ENCODE results near the gene GDF2. TPM values are rescaled to one million over a fixed set of nuclear protein-coding genes. Genes with fewer than 3 reads are reported as not detected.

The GDF2 gene
- total and polyA plus RNA-seq, 2 experiments from 2014 or later = not detected

DNA sequence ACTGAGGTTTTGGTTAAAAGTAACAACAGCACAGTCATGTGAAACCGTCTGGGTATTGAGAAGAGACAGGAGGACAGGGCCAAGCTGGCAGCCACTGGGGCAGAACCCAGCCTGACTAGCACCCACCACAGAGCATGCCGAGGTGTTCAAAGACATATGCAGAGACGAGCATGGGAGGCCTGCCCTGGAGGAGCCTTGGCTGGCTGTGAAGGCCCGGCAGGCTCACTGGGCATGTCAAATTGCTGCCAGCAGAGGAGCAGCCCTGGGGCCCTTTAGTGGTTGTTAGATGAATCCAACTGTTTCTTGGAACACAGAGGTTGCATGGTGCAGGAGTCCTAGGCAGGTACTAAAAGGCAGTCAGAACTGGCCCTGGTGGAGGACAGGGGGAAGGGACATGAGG lies 5.0 kb upstream of the GDF2 start:
- 0 out of 2 replicates have a peak overlapping the region, but pooled peaks have one; percentile 64 for H3K27ac Mint-ChIP-seq
- no peak for DNase-seq (ENCODE audit: low spot score)

More for the DNA sequence above, 5.0 kb upstream of the GDF2 start:
- Mint-ChIP-seq H3K36me3 (ENCODE audit: low read depth) (no peaks in the 10 kb centered on the region), H3K9me3 (no peaks in the 10 kb centered on the region), H3K4me3 (no peak overlapping the region), H3K4me1 (no peaks in the 10 kb centered on the region), H3K27me3 (ENCODE audit: insufficient read depth, low read depth, poor library complexity) (peaks cover 9% of the 10 kb centered on the region)
- Histone ChIP-seq H3K4me2 (no peak overlapping the region), H2AFZ (no peak overlapping the region), H3K4me3 (no peak overlapping the region), H3K9me2 (ENCODE audit: insufficient read depth) (0 out of 2 replicates have a peak, but pooled peaks cover 4% of the 10 kb centered on the region), H3K4me1 (ENCODE audit: insufficient read depth) (no peaks in the 10 kb centered on the region), H3K36me3 (ENCODE audit: insufficient read depth) (no peaks in the 10 kb centered on the region), H3K27ac (ENCODE audit: low read depth) (no peak overlapping the region), H3K79me2 (replicated peaks; ENCODE audit: insufficient read depth) (no peaks in the 10 kb centered on the region), H4K20me1 (replicated peaks; ENCODE audit: insufficient read depth) (no peaks in the 10 kb centered on the region), H3K27me3 (ENCODE audit: insufficient read depth) (no peaks in the 10 kb centered on the region), H3F3A (replicated peaks; ENCODE audit: low read depth) (no peaks in the 10 kb centered on the region)
- no peak for TF ChIP-seq CREB1 (CRISPR knock-in tag; IDR thresholded peaks at IDR 0.05; ENCODE audit: low read depth)
- no peak for TF ChIP-seq EZH2 (IDR thresholded peaks at IDR 0.05; ENCODE audit: low read depth, unreplicated experiment)
- TF ChIP-seq NANOG (IDR thresholded peaks at IDR 0.05; ENCODE audit: borderline replicate concordance) = no peak
- TF ChIP-seq, protein P1, sequence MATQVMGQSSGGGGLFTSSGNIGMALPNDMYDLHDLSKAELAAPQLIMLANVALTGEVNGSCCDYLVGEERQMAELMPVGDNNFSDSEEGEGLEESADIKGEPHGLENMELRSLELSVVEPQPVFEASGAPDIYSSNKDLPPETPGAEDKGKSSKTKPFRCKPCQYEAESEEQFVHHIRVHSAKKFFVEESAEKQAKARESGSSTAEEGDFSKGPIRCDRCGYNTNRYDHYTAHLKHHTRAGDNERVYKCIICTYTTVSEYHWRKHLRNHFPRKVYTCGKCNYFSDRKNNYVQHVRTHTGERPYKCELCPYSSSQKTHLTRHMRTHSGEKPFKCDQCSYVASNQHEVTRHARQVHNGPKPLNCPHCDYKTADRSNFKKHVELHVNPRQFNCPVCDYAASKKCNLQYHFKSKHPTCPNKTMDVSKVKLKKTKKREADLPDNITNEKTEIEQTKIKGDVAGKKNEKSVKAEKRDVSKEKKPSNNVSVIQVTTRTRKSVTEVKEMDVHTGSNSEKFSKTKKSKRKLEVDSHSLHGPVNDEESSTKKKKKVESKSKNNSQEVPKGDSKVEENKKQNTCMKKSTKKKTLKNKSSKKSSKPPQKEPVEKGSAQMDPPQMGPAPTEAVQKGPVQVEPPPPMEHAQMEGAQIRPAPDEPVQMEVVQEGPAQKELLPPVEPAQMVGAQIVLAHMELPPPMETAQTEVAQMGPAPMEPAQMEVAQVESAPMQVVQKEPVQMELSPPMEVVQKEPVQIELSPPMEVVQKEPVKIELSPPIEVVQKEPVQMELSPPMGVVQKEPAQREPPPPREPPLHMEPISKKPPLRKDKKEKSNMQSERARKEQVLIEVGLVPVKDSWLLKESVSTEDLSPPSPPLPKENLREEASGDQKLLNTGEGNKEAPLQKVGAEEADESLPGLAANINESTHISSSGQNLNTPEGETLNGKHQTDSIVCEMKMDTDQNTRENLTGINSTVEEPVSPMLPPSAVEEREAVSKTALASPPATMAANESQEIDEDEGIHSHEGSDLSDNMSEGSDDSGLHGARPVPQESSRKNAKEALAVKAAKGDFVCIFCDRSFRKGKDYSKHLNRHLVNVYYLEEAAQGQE (IDR thresholded peaks at IDR 0.05; ENCODE audit: unreplicated experiment) = no peak
- TF ChIP-seq, protein P2, sequence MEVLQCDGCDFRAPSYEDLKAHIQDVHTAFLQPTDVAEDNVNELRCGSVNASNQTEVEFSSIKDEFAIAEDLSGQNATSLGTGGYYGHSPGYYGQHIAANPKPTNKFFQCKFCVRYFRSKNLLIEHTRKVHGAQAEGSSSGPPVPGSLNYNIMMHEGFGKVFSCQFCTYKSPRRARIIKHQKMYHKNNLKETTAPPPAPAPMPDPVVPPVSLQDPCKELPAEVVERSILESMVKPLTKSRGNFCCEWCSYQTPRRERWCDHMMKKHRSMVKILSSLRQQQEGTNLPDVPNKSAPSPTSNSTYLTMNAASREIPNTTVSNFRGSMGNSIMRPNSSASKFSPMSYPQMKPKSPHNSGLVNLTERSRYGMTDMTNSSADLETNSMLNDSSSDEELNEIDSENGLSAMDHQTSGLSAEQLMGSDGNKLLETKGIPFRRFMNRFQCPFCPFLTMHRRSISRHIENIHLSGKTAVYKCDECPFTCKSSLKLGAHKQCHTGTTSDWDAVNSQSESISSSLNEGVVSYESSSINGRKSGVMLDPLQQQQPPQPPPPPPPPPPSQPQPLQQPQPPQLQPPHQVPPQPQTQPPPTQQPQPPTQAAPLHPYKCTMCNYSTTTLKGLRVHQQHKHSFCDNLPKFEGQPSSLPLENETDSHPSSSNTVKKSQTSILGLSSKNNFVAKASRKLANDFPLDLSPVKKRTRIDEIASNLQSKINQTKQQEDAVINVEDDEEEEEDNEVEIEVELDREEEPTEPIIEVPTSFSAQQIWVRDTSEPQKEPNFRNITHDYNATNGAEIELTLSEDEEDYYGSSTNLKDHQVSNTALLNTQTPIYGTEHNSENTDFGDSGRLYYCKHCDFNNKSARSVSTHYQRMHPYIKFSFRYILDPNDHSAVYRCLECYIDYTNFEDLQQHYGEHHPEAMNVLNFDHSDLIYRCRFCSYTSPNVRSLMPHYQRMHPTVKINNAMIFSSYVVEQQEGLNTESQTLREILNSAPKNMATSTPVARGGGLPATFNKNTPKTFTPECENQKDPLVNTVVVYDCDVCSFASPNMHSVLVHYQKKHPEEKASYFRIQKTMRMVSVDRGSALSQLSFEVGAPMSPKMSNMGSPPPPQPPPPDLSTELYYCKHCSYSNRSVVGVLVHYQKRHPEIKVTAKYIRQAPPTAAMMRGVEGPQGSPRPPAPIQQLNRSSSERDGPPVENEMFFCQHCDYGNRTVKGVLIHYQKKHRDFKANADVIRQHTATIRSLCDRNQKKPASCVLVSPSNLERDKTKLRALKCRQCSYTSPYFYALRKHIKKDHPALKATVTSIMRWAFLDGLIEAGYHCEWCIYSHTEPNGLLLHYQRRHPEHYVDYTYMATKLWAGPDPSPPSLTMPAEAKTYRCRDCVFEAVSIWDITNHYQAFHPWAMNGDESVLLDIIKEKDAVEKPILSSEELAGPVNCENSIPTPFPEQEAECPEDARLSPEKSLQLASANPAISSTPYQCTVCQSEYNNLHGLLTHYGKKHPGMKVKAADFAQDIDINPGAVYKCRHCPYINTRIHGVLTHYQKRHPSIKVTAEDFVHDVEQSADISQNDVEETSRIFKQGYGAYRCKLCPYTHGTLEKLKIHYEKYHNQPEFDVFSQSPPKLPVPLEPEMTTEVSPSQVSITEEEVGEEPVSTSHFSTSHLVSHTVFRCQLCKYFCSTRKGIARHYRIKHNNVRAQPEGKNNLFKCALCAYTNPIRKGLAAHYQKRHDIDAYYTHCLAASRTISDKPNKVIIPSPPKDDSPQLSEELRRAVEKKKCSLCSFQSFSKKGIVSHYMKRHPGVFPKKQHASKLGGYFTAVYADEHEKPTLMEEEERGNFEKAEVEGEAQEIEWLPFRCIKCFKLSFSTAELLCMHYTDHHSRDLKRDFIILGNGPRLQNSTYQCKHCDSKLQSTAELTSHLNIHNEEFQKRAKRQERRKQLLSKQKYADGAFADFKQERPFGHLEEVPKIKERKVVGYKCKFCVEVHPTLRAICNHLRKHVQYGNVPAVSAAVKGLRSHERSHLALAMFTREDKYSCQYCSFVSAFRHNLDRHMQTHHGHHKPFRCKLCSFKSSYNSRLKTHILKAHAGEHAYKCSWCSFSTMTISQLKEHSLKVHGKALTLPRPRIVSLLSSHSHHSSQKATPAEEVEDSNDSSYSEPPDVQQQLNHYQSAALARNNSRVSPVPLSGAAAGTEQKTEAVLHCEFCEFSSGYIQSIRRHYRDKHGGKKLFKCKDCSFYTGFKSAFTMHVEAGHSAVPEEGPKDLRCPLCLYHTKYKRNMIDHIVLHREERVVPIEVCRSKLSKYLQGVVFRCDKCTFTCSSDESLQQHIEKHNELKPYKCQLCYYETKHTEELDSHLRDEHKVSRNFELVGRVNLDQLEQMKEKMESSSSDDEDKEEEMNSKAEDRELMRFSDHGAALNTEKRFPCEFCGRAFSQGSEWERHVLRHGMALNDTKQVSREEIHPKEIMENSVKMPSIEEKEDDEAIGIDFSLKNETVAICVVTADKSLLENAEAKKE (CRISPR knock-in tag; IDR thresholded peaks at IDR 0.05) = no peak
- TF ChIP-seq EZH2phosphoT487 (IDR thresholded peaks at IDR 0.05; ENCODE audit: unreplicated experiment) = no peak
- TF ChIP-seq, protein P3, sequence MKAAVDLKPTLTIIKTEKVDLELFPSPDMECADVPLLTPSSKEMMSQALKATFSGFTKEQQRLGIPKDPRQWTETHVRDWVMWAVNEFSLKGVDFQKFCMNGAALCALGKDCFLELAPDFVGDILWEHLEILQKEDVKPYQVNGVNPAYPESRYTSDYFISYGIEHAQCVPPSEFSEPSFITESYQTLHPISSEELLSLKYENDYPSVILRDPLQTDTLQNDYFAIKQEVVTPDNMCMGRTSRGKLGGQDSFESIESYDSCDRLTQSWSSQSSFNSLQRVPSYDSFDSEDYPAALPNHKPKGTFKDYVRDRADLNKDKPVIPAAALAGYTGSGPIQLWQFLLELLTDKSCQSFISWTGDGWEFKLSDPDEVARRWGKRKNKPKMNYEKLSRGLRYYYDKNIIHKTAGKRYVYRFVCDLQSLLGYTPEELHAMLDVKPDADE (IDR thresholded peaks at IDR 0.05) = no peak
- TF ChIP-seq, protein P4, sequence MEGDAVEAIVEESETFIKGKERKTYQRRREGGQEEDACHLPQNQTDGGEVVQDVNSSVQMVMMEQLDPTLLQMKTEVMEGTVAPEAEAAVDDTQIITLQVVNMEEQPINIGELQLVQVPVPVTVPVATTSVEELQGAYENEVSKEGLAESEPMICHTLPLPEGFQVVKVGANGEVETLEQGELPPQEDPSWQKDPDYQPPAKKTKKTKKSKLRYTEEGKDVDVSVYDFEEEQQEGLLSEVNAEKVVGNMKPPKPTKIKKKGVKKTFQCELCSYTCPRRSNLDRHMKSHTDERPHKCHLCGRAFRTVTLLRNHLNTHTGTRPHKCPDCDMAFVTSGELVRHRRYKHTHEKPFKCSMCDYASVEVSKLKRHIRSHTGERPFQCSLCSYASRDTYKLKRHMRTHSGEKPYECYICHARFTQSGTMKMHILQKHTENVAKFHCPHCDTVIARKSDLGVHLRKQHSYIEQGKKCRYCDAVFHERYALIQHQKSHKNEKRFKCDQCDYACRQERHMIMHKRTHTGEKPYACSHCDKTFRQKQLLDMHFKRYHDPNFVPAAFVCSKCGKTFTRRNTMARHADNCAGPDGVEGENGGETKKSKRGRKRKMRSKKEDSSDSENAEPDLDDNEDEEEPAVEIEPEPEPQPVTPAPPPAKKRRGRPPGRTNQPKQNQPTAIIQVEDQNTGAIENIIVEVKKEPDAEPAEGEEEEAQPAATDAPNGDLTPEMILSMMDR (conservative IDR thresholded peaks at IDR 0.05; ENCODE audit: low read depth in 2 of 2) = no peak
- no peak for ATAC-seq

All from GM23338 (cell line).